HepG2 (cell line): Measurements from ENCODE around the gene GDPD4. TPM values are rescaled to one million over a fixed set of nuclear protein-coding genes. Genes with fewer than 3 reads are reported as not detected.

Experiments used
- ATAC-seq: fragments of 200-7000 bp; cut with Tn5 transposase; 3 replicates; pipeline ENCODE4 v1.9.1; 2020; ENCODE audit warnings: mild to moderate bottlenecking, moderate library complexity
- BruUV-seq: library from RNA; stranded (reverse); fragments of 400-500 nt; replicated peaks from 2 replicates; lab custom pipeline; 2021; lab: Mats Ljungman, UMichigan
- CTCF ChIA-PET: fragments of 300-600 bp; formaldehyde crosslinking; extraction: SDS; loops from one replicate; lab custom pipeline; 2021; ENCODE audit warnings: low total read pairs, inconsistent platforms, low intra/inter-chr PET ratio; lab: Yijun Ruan, JAX
- POLR2A ChIA-PET: fragments of 350-600 bp; sonication (Branson Sonifier 250); formaldehyde crosslinking; loops from one replicate; lab custom pipeline; 2020; ENCODE audit warnings: antibody characterized with exemption, inconsistent platforms; lab: Yijun Ruan, JAX
- DNase-seq: peaks from one replicate; pipeline ENCODE4 v3.0.0-alpha.2; 2015; ENCODE audit warnings: low spot score
- FAIRE-seq: peaks from 3 replicates; lab custom pipeline; 2011; peaks lifted over from hg19 to GRCh38; lab: Jason Lieb, UNC
- H2AFZ ChIP-seq: one replicate; pipeline ENCODE4 v1.6.1; 2011; ENCODE audit warnings: low read length, inconsistent platforms
- H3K27ac ChIP-seq: fragments of 300-600 bp; 3 replicates; pipeline ENCODE4 v1.8.0; 2011; ENCODE audit warnings: mixed run types, mild to moderate bottlenecking, mixed read lengths, low read length, inconsistent platforms; ENCODE audit not compliant: insufficient read depth; ENCODE audit errors: extremely low read length
- H3K27me3 ChIP-seq, 2 experiments: fragments of 200-600 bp in 1 of 2; 2 replicates in 1 of 2; 3 replicates in 1 of 2; pipeline versions ENCODE4 v1.6.0 to v1.8.0; 2011; ENCODE audit warnings: low read length in 2 of 2, mild to moderate bottlenecking in 2 of 2, moderate library complexity in 2 of 2, inconsistent platforms in 1 of 2; ENCODE audit not compliant: insufficient read depth in 2 of 2, control insufficient read depth in 1 of 2
- H3K36me3 ChIP-seq, 2 experiments: fragments of 200-600 bp in 1 of 2; replicated peaks in 1 of 2; 2 replicates in 1 of 2; 3 replicates in 1 of 2; pipeline versions ENCODE4 v1.5.1 to v1.8.0; 2011; ENCODE audit warnings: low read length in 2 of 2, inconsistent platforms in 1 of 2; ENCODE audit not compliant: insufficient read depth in 2 of 2, control insufficient read depth in 1 of 2
- H3K4me1 ChIP-seq: 2 replicates; pipeline ENCODE4 v1.5.1; 2012; ENCODE audit warnings: low read length, inconsistent platforms; ENCODE audit not compliant: insufficient read depth
- H3K4me2 ChIP-seq: 2 replicates; pipeline ENCODE4 v1.6.0; 2011; ENCODE audit warnings: low read depth, low read length, inconsistent platforms
- H3K4me3 ChIP-seq, 3 experiments: fragments of 200-600 bp in 1 of 3; sonication (generic), shearing (Covaris generic) in 1 of 3; replicated peaks in 1 of 3; 2 replicates each; pipeline ENCODE4 v1.5.1; 2011 to 2016; ENCODE audit warnings: low read length in 3 of 3, inconsistent platforms in 2 of 3, low read depth in 2 of 3, mild to moderate bottlenecking in 2 of 3, control low read depth in 1 of 3, mixed read lengths in 1 of 3; ENCODE audit not compliant: insufficient read depth in 1 of 3
- H3K79me2 ChIP-seq: one replicate; pipeline ENCODE4 v1.6.1; 2011; ENCODE audit warnings: low read length, inconsistent platforms; ENCODE audit not compliant: insufficient read depth
- H3K9ac ChIP-seq: 2 replicates; pipeline ENCODE4 v1.6.0; 2011; ENCODE audit warnings: mild to moderate bottlenecking, low read depth, low read length, inconsistent platforms; ENCODE audit not compliant: insufficient read depth
- H3K9me3 ChIP-seq: 2 replicates; pipeline ENCODE4 v1.5.1; 2012; ENCODE audit warnings: mild to moderate bottlenecking, low read length
- H4K20me1 ChIP-seq: 2 replicates; pipeline ENCODE4 v1.6.0; 2011; ENCODE audit warnings: inconsistent platforms, mild to moderate bottlenecking, low read length, moderate library complexity; ENCODE audit not compliant: insufficient read depth
- CBX5 ChIP-seq: sonication (generic); formaldehyde crosslinking; IDR thresholded peaks from 2 replicates; pipeline ENCODE4 v1.4.0; 2020; ENCODE audit warnings: missing genetic modification reagents, borderline replicate concordance
- RBFOX2 ChIP-seq: fragments of 200-400 bp; formaldehyde crosslinking; IDR thresholded peaks from 2 replicates; pipeline ENCODE4 v1.6.1; 2017; ENCODE audit warnings: low read depth, mild to moderate bottlenecking, low read length
- ZNF350 ChIP-seq: sonication (generic); formaldehyde crosslinking; IDR thresholded peaks from 2 replicates; pipeline ENCODE4 v1.4.0; 2020; ENCODE audit warnings: mild to moderate bottlenecking, low read depth, missing genetic modification reagents, borderline replicate concordance
- ZNF652 ChIP-seq: IDR thresholded peaks from 2 replicates; pipeline ENCODE4 v1.6.1; 2016; ENCODE audit warnings: low read depth, borderline replicate concordance
- WGBS: methylation state at CpG from one replicate; pipeline ENCODE4 v1.1.6; 2017; ENCODE audit warnings: low lambda C conversion rate; 5-methylcytosine and 5-hydroxymethylcytosine counted together
- in situ Hi-C: cut with HindIII; loops from 2 replicates; pipeline ENCODE4 v1.10.0; 2017; ENCODE audit warnings: low pct_unique_long_range_greater_than_20kb; ENCODE audit not compliant: extremely low pct_ligation_motif_present
- intact Hi-C: fragments of 100-400 bp; cut with micrococcal nuclease; formaldehyde crosslinking; loops from one replicate; pipeline ENCODE4 v1.10.0; 2022; ENCODE audit not compliant: unreplicated experiment
- polyA plus RNA-seq, 8 experiments: library from polyadenylated mRNA; depleted of rRNA in 3 of 8; stranded (reverse) in 7 of 8; unstranded in 1 of 8; fragments of >200 nt; fragmentation: Illumina TruSeq in 4 of 8; extraction: Trizol in 4 of 8; gene quantifications; 2 replicates each; pipeline versions ENCODE4 v1.2.1 to v1.2.3, GENCODE V29; 2011 to 2016; ENCODE audit warnings: low read depth in 4 of 8, missing spikeins in 1 of 8, mixed read lengths in 1 of 8; ENCODE audit not compliant: insufficient read depth in 1 of 8
- total RNA-seq, 5 experiments: library from RNA; depleted of rRNA; stranded (reverse); fragments of >200 nt; fragmentation: Illumina TruSeq; extraction: Trizol; gene quantifications; 2 replicates each; pipeline ENCODE4 v1.2.3, GENCODE V29; 2016; ENCODE audit warnings: low read depth in 1 of 5
- TF ChIP-seq, protein P1 (sequence below): sonication (generic); formaldehyde crosslinking; IDR thresholded peaks from 2 replicates; pipeline ENCODE4 v1.4.0; 2020; ENCODE audit warnings: missing genetic modification reagents
- TF ChIP-seq, protein P2 (sequence below): sonication (generic); formaldehyde crosslinking; IDR thresholded peaks from 2 replicates; pipeline ENCODE4 v1.5.0; 2020; ENCODE audit warnings: missing genetic modification reagents
- TF ChIP-seq, protein P3 (sequence below): IDR thresholded peaks from 2 replicates; pipeline ENCODE4 v1.6.1; 2018; ENCODE audit warnings: missing genetic modification reagents, mild to moderate bottlenecking, missing compliant biosample characterization
- TF ChIP-seq, protein P4 (sequence below): sonication (generic); formaldehyde crosslinking; IDR thresholded peaks from 2 replicates; pipeline ENCODE4 v1.4.0; 2020; ENCODE audit warnings: mild to moderate bottlenecking, missing genetic modification reagents

GDPD4 gene
- total and polyA plus RNA-seq, 2 of the 13 experiments (the other 11 are each of a cell fraction or from before 2014, with no cell fraction given), result not detected

DNA sequence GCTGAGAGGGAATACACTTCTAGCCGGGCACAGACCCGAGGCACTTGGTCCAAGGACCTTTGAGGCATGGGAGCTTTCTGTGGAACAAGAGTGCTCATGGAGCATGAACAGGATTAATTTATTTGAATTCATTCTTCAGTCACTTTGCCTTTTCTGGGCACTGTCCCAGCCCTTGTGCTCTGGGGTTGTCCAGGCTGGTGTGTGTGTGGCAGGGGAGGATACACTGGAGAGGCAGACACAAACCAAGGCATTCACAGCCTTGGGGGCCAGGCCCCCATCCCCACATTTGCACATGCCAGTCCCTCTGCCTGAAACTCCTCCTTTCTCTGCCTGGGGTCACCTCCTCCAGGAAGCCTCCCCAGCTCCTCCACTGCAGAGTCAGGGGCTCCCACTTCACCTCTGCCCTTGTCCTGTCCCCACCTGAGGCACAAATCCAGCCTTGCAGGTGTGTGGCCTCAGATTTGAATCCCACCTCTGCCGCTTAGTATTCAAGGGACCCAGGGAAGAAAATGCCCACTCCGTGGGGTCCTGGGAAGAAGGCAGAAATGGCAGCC lies 118.0 kb downstream of the GDPD4 start:
- no peak for DNase-seq
- intact Hi-C loops, result no loop called here
- no peak overlapping the region for H3K9ac ChIP-seq
- H3K36me3 ChIP-seq, result no peaks in the 10 kb centered on the region; a peak in 1 of 5 replicates
- no TSS peak for BruUV-seq
- no peaks in the 10 kb centered on the region for H3K27me3 ChIP-seq
- no peaks in the 10 kb centered on the region for H3K9me3 ChIP-seq
- WGBS, result 87% methylated on average over 3 of the region's 4 CpGs
- in situ Hi-C loops, result no loop called here
- H3K4me3 ChIP-seq, result no peak overlapping the region
- ATAC-seq, result no peak
- H4K20me1 ChIP-seq, result no peaks in the 10 kb centered on the region
- no peak overlapping the region for H2AFZ ChIP-seq
- no peak for FAIRE-seq
- no peaks in the 10 kb centered on the region for H3K79me2 ChIP-seq
- no peak overlapping the region for H3K27ac ChIP-seq
- TF ChIP-seq, protein P1, sequence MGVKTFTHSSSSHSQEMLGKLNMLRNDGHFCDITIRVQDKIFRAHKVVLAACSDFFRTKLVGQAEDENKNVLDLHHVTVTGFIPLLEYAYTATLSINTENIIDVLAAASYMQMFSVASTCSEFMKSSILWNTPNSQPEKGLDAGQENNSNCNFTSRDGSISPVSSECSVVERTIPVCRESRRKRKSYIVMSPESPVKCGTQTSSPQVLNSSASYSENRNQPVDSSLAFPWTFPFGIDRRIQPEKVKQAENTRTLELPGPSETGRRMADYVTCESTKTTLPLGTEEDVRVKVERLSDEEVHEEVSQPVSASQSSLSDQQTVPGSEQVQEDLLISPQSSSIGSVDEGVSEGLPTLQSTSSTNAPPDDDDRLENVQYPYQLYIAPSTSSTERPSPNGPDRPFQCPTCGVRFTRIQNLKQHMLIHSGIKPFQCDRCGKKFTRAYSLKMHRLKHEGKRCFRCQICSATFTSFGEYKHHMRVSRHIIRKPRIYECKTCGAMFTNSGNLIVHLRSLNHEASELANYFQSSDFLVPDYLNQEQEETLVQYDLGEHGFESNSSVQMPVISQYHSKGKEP (CRISPR knock-in tag), result no peak
- TF ChIP-seq ZNF350 (CRISPR knock-in tag) (no peak), ZNF652 (no peak), RBFOX2 (no peak), CBX5 (CRISPR knock-in tag) (no peak)
- TF ChIP-seq, protein P2, sequence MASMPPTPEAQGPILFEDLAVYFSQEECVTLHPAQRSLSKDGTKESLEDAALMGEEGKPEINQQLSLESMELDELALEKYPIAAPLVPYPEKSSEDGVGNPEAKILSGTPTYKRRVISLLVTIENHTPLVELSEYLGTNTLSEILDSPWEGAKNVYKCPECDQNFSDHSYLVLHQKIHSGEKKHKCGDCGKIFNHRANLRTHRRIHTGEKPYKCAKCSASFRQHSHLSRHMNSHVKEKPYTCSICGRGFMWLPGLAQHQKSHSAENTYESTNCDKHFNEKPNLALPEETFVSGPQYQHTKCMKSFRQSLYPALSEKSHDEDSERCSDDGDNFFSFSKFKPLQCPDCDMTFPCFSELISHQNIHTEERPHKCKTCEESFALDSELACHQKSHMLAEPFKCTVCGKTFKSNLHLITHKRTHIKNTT, result no peak
- TF ChIP-seq, protein P3, sequence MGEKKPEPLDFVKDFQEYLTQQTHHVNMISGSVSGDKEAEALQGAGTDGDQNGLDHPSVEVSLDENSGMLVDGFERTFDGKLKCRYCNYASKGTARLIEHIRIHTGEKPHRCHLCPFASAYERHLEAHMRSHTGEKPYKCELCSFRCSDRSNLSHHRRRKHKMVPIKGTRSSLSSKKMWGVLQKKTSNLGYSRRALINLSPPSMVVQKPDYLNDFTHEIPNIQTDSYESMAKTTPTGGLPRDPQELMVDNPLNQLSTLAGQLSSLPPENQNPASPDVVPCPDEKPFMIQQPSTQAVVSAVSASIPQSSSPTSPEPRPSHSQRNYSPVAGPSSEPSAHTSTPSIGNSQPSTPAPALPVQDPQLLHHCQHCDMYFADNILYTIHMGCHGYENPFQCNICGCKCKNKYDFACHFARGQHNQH (CRISPR knock-in tag), result no peak
- TF ChIP-seq, protein P4, sequence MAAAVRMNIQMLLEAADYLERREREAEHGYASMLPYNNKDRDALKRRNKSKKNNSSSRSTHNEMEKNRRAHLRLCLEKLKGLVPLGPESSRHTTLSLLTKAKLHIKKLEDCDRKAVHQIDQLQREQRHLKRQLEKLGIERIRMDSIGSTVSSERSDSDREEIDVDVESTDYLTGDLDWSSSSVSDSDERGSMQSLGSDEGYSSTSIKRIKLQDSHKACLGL (CRISPR knock-in tag), result no peak
- ChIA-PET CTCF (no interaction called here), POLR2A (no interaction called here)
- H3K4me2 ChIP-seq, result no peak overlapping the region
- H3K4me1 ChIP-seq, result peaks cover 10% of the 10 kb centered on the region
